Breast epithelium (tissue), 4 donors: ENCODE results near the gene RPS21. TPM values are rescaled to one million over a fixed set of nuclear protein-coding genes. Genes with fewer than 3 reads are reported as not detected.

Source experiments
- DNase-seq, 2 donors: peaks; one replicate each; pipeline ENCODE4 v3.0.0-alpha.2; 2019; ENCODE audit warnings: low spot score in 2 of 2
- H3K27ac ChIP-seq, 2 donors: fragments of 200-600 bp; sonication (generic) in 1 of 2; one replicate each; pipeline ENCODE4 v1.5.1; 2016 to 2019; ENCODE audit warnings: mild to moderate bottlenecking in 1 of 2
- H3K27me3 ChIP-seq, 2 donors: fragments of 200-600 bp; sonication (generic) in 1 of 2; one replicate each; pipeline versions ENCODE4 v1.5.1 to v1.6.0; 2017 to 2019; ENCODE audit warnings: control low read depth in 1 of 2, mild to moderate bottlenecking in 1 of 2
- H3K36me3 ChIP-seq: fragments of 200-600 bp; one replicate; pipeline ENCODE4 v1.5.1; 2019
- H3K4me1 ChIP-seq, 2 donors: fragments of 200-600 bp; sonication (generic); one replicate each; pipeline ENCODE4 v1.5.1; 2016 to 2019; ENCODE audit warnings: control low read depth in 1 of 2
- H3K4me3 ChIP-seq, 3 donors: fragments of 200-600 bp; sonication (generic); 1 replicate in 2 of 3; 2 replicates in 1 of 3; pipeline ENCODE4 v1.5.1; 2016 to 2019; ENCODE audit warnings: mild to moderate bottlenecking in 3 of 3, moderate library complexity in 2 of 3
- H3K9me3 ChIP-seq, 2 donors: fragments of 200-600 bp; sonication (generic) in 1 of 2; one replicate each; pipeline ENCODE4 v1.5.1; 2016 to 2019; ENCODE audit warnings: control low read depth in 1 of 2
- POLR2A ChIP-seq: fragments of 450-650 bp; IDR thresholded peaks from one replicate; pipeline ENCODE4 v1.6.1; 2016; ENCODE audit warnings: antibody characterized with exemption, mild to moderate bottlenecking, moderate library complexity
- POLR2AphosphoS5 ChIP-seq, 3 donors: sonication (generic); formaldehyde crosslinking; IDR thresholded peaks; one replicate each; pipeline ENCODE4 v1.6.1; 2017; ENCODE audit warnings: antibody characterized with exemption in 3 of 3
- intact Hi-C: fragments of 100-400 bp; cut with DNase I; formaldehyde crosslinking; loops from one replicate; pipeline ENCODE4 v1.15.1; 2023; ENCODE audit warnings: low total_unique reads
- total RNA-seq, 3 donors: library from RNA; depleted of rRNA; stranded (reverse); fragments of >200 nt; gene quantifications; one replicate each; pipeline ENCODE4 v1.1.0, GENCODE V29; 2016
- TF ChIP-seq, protein P1 (sequence below), 3 donors: fragments of 450-650 bp; IDR thresholded peaks; one replicate each; pipeline ENCODE4 v1.5.1; 2016 to 2017; ENCODE audit warnings: antibody characterized with exemption in 3 of 3, mild to moderate bottlenecking in 3 of 3, moderate library complexity in 3 of 3

Gene RPS21
- total RNA-seq, 3 donors from 2014 or later: 1,723 to 3,116 (median 2,974) TPM

- TF ChIP-seq POLR2AphosphoS5 (IDR thresholded peaks at IDR 0.05): peak in 2 of 3 donors; percentile 18 to 44
- TF ChIP-seq, protein P1, sequence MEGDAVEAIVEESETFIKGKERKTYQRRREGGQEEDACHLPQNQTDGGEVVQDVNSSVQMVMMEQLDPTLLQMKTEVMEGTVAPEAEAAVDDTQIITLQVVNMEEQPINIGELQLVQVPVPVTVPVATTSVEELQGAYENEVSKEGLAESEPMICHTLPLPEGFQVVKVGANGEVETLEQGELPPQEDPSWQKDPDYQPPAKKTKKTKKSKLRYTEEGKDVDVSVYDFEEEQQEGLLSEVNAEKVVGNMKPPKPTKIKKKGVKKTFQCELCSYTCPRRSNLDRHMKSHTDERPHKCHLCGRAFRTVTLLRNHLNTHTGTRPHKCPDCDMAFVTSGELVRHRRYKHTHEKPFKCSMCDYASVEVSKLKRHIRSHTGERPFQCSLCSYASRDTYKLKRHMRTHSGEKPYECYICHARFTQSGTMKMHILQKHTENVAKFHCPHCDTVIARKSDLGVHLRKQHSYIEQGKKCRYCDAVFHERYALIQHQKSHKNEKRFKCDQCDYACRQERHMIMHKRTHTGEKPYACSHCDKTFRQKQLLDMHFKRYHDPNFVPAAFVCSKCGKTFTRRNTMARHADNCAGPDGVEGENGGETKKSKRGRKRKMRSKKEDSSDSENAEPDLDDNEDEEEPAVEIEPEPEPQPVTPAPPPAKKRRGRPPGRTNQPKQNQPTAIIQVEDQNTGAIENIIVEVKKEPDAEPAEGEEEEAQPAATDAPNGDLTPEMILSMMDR (IDR thresholded peaks at IDR 0.05): peak; percentile 71 to 87 (median 86)
- TF ChIP-seq POLR2A: no peak
- intact Hi-C loops: loop anchor here (5.0 kb wide), 1 partner anchor 1265 kb away; no protein-coding TSS in a partner anchor
- no peaks in the 10 kb centered on the region for H3K9me3 ChIP-seq
- H3K4me1 ChIP-seq: peaks cover 2 to 4% of the 10 kb centered on the region in 2 donors
- DNase-seq: peak; percentile 76 to 81
- no peak overlapping the region for H3K4me3 ChIP-seq
- H3K27me3 ChIP-seq: no peaks in the 10 kb centered on the region
- no peaks in the 10 kb centered on the region for H3K36me3 ChIP-seq
- H3K27ac ChIP-seq: peak overlapping the region in 1 of 2 donors; percentile 32
These were observed 4.4 kb upstream of the RPS21 start for GRCh38 chr20:62382306-62383198.

- Histone ChIP-seq H3K27ac (peak overlapping the region; percentile 96 to 97), H3K27me3 (no peaks in the 10 kb centered on the region), H3K4me3 (peak overlapping the region; percentile 87 to 96 (median 94)), H3K36me3 (no peaks in the 10 kb centered on the region), H3K4me1 (peaks cover 0 to 13% of the 10 kb centered on the region in 2 donors), H3K9me3 (no peaks in the 10 kb centered on the region)
- TF ChIP-seq, protein P1 (IDR thresholded peaks at IDR 0.05): no peak
- TF ChIP-seq POLR2A (no peak), POLR2AphosphoS5 (IDR thresholded peaks at IDR 0.05) (no peak)
- no peak for DNase-seq
- intact Hi-C loops: loop anchor here (5.0 kb wide), 1 partner anchor 85 kb away; the partner anchor contains the start of gene ADRM1
These were observed 463 bp downstream of the RPS21 start for GRCh38 chr20:62387219-62387913.

- intact Hi-C loops: loop anchor here (5.0 kb wide), 1 partner anchor 86 kb away; the partner anchor contains the start of gene ADRM1
These were observed 1.2 kb downstream of the RPS21 start for GRCh38 chr20:62387933-62388635.

GRCh38 chr20:62388839-62389600 lies 2.1 kb downstream of the RPS21 start:
- TF ChIP-seq POLR2A (no peak), POLR2AphosphoS5 (IDR thresholded peaks at IDR 0.05) (no peak)
- TF ChIP-seq, protein P1 (IDR thresholded peaks at IDR 0.05): no peak
- DNase-seq: no peak
- Histone ChIP-seq H3K9me3 (no peaks in the 10 kb centered on the region), H3K27me3 (no peaks in the 10 kb centered on the region), H3K4me1 (peaks cover 0 to 13% of the 10 kb centered on the region in 2 donors), H3K36me3 (no peaks in the 10 kb centered on the region), H3K27ac (peak overlapping the region in 1 of 2 donors; percentile 2), H3K4me3 (no peak overlapping the region)
- intact Hi-C loops: loop anchor here (5.0 kb wide), 1 partner anchor 87 kb away; the partner anchor contains the start of gene ADRM1

More at GRCh38 chr20:62387933-62388635, 1.2 kb downstream of the RPS21 start:
- H3K36me3 ChIP-seq: no peaks in the 10 kb centered on the region
- H3K4me1 ChIP-seq: peaks cover 0 to 13% of the 10 kb centered on the region in 2 donors
- no peak for DNase-seq
- TF ChIP-seq, protein P1 (IDR thresholded peaks at IDR 0.05): no peak
- TF ChIP-seq POLR2A (no peak), POLR2AphosphoS5 (IDR thresholded peaks at IDR 0.05) (no peak)
- H3K27me3 ChIP-seq: no peaks in the 10 kb centered on the region
- no peaks in the 10 kb centered on the region for H3K9me3 ChIP-seq
- peak overlapping the region; percentile 87 to 96 (median 94) for H3K4me3 ChIP-seq
- H3K27ac ChIP-seq: peak overlapping the region; percentile 2 to 97
